Activated effector memory CD4-positive, alpha-beta T cell treated with Interleukin-2 at 50 U/mL for 16 hours (primary cell): ENCODE results near the gene POPDC3.
"Not testable (repeated sequence)": the region's sequence is repeated elsewhere in the genome, so short reads cannot be mapped to it uniquely, and the experiment has no call there.

Experiments
- DNase-seq: peaks from one replicate; pipeline ENCODE4 v3.0.0-alpha.2; 2020

Gene POPDC3

DNA sequence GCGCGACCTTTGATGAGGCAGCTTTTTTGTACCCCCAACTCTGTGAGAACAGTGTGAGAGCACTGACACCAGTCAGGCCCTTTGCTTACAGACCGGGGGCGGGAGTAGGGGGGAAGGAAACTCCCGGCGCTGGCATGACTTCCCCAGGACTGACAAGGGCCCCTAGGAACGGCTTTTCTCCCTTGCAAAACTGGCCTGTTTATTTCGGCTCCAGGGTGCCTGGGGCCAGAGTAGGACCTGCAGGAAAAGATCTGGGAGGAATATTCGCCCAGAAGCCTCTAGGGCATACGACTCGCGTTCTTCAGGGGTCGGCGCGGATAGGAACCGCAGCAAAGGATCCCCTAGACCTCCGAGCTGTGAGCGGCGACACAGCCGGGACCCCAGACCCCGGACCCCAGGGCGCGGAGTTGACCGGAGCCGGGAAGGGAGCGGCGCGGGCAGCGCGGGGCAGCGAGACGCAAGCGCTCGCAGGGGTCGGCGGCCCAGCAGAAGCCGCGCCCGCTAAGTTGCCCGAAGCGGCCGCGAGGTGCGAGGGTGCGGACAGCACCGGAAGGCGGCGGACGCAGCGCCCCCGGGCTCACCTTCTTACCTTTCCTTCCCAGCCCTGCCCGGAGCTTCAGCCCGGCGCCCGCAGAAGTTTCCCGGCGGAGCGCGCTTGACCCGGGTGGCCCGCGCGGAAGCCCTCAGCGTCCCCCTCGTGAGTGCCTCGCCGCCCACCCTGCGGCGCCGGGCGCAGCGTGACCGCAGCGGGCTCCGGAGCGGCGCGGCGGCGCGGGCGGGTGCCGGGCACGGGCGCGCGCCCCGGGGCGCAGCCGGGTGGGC is at the start of gene POPDC3:
POPDC3 (minus strand) TSS at position 771 of the 822 bp plus-strand sequence. CDS start 18,105 bp downstream, outside the sequence.
- DNase-seq: no peak

DNA sequence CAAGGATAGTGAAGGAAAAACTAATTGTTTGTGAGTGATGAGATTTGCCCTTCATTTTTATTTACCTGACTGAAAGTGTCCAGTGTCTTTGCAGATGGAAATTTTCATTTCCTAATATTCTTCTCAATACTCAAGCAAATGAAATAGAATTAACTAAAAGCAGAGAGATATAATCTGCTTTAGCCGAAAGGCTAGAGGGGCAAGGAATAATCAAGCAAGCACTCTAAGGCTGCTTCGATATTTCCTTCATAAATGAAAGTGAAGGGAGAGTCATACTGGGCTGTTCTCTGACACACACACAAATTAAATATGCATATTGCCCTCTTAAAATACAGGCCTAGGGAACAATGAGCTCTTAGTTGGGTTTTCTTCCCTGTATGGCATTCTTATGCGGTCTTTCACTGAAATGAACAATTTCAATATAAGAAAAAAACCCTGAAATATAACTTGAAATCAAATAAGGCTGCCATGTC is 47.5 kb upstream of the POPDC3 start:
- no peak for DNase-seq

- DNase-seq: no peak
Observed at GRCh38 chr6:105226598-105227294, 46.9 kb upstream of the POPDC3 start.

DNA sequence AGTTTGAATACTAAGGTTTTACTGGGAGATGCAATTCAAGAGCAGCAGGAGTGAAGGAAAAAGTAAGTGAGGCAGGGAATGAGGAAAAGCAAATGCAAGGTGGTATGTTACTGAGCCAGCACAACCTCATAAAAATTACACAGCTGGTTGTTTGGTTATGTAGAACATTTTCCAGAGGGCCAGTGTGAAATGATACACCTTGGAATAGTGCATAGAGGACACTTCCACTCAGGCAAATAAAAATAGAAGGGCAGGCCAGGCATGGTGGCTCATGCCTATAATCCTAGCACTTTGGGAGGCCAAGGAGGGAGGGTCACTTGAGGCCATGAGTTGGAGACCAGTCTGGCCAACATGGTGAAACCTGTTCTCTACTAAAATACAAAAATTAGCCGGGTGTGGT is 43.4 kb upstream of the POPDC3 start:
- no peak for DNase-seq

DNA sequence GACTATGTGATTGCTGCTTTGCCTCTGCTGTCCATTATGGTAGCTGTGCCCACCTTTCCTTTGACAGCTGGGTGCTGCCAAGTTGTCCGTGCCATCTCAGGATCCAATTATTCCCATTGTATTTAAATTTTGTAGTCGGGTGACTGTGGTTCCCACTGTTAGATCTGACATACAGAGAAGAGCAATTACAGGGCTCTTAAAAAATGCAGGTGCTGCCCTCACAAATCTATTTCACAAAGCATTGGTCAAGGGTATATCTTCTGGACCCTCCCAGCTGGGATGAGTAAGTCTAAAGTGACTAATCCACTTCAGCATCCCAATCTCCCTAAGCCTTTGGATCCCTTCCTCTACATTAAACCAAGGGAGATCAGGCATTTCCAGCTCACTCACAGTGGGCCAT is 41.4 kb upstream of the POPDC3 start:
- DNase-seq: not testable (repeated sequence)

GRCh38 chr6:105220186-105220585 is 40.4 kb upstream of the POPDC3 start:
- no peak for DNase-seq

DNA sequence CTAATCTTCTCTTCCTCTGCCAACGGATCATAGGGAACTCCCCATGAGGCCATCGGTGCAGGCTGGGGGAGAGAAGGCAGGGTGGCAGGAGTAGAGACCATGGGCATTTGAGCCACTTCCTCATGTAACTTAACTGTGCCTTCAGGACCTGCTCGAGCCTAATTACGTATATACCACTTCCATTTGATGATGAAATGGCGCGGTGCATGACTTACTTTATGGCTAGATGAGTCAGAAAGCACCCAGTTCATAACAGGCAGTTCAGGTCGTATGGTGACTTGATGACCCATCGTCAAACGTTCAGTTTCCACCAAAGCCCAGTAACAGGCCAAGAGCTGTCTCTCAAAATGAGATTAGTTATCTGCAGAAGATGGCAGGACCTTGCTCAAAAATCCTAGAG is 39.4 kb upstream of the POPDC3 start:
- DNase-seq: not testable (repeated sequence)

DNA sequence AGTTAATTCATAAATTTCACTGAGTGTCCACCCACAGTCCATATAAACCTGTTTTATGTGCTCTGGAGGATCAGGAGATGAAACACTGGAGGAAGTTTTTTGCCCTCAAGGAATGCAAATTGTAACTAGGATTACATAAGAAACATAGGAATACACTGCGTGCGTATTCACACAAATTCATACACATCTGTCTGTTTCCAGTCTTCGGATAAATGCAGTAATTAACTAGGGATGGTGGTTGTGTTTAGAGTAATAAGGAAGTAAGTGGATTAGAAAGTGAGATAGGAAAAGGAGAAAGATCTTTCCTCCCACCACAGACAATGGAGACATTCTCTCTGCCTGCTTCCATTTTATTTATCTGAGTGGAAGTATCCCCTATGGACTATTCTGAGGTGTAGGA is 35.7 kb upstream of the POPDC3 start:
- DNase-seq: no peak

DNA sequence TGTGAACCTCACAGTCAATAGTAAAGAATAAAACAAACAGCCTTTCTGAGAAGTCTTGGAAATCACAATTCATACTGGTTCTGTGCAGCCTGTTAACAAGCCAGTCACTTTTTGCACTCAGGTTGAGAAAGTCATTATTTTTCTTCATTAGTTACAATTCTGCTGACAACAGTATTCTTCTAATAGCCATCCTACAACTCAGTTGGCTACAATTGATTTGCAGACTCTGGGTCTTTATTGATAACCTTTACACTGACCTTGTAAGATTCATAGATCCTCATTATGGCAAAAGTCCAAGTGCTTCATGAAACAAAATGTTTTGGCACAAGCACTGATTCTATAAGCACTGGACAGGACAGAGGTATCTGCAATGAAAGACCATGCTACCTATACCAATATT is 34.9 kb upstream of the POPDC3 start:
- DNase-seq: no peak

- DNase-seq: no peak
Observed at GRCh38 chr6:105213272-105213671, 33.5 kb upstream of the POPDC3 start.

- no peak for DNase-seq
Observed at GRCh38 chr6:105212587-105212986, 32.8 kb upstream of the POPDC3 start.

DNA sequence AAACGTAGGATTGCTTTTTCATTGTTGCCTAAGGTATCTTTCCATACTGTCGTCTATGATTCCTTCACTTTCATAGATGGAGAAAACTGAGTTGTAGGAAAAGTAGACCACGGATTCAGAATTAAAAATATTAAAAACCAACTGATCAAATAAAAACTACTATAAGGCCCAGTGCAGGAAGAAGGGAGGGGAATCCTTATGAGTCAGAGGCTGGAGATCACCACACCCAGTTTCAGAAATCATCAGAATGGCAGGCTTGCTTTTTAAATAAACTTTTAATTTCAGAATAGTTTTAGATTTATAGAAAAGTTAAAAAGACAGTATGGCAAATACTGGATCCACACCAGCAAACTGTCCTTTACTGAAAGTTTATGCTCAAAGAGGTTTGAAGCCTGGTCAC is 32.0 kb upstream of the POPDC3 start:
- DNase-seq: no peak

DNA sequence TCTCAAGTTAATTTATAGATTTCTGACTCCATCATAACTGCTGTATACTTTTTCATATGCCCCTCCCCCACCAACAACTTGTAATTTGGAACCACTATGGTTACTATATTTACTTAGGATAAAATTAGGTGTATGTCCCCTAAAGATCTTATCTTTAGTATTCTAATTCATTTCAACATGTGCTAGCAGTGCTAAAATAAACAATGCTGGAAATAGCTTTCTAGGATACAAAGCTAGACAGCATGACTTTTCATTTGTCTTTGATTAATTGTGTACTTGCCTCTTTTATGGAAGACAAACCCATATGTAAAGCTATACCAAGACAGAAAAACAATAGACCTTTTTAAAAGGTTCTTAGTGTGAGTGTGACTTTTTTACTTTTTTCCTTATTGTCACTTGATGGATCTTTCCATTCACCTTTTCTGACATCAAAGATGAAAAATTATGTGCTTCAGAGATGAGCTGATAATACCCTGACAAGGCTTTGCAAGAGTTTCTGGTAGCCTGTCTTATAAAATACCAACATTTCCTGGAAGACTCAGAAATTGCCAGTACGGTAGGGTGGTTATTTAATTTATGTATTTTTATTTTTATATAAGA is 31.2 kb upstream of the POPDC3 start:
- no peak for DNase-seq

DNA sequence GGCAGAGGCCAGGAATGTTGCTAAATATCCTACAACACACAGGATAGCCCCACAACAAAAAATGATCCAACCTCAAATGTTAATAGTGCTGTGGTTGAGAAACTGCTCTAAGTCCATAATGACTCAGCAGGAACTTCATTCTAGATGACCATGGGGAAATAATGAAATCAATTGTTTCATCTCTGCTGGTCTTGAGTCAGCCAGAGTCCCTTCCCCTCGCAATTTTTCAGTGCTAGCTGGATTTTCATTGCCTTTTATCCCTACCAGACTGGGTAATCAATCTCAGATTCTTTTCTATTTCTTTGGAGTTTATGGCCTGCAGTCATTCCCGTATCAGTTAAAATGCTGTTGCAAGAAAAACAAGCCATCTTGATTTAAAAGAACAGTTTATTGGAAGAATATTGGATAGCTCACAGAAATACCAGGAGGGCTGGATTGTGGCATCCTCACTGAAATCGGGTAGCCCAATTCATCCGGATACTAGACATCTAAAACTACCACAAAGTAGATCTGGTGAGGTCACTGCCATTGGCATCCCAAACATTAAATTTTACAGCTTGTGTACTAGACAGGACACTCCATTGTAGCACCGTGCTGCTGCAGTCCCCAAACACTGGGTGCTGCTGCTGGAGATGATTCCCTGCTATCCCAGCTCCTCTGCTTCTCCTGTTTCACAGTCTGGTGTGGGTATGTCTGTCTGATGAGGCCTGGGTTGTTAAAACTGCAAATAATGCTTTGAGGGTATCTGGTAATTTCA is 30.3 kb upstream of the POPDC3 start:
- no peak for DNase-seq

GRCh38 chr6:105207524-105208269 is 27.9 kb upstream of the POPDC3 start:
- no peak for DNase-seq

- DNase-seq: no peak
Observed at GRCh38 chr6:105204768-105205167, 25.0 kb upstream of the POPDC3 start.

- DNase-seq: no peak
Observed at GRCh38 chr6:105204331-105204730, 24.5 kb upstream of the POPDC3 start.

DNA sequence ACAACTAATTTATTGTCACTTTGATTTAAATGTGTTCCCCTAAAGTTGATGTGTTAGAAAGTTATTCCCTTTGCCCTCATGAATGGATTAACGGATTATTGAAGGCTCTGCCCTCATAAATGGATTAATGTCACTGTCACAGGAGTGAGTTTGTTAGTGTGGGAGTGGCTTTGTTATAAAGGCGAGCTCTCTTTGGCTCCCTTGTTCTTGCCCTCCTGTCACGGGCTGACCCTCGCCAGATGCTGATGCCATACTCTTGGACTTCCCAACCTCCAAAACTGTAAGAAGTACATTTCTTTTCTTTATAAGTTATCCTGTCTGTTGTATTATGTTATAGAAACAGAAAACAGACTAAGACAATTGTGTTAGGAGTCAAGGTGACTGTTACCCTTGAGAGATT is 22.7 kb upstream of the POPDC3 start:
- DNase-seq: no peak

DNA sequence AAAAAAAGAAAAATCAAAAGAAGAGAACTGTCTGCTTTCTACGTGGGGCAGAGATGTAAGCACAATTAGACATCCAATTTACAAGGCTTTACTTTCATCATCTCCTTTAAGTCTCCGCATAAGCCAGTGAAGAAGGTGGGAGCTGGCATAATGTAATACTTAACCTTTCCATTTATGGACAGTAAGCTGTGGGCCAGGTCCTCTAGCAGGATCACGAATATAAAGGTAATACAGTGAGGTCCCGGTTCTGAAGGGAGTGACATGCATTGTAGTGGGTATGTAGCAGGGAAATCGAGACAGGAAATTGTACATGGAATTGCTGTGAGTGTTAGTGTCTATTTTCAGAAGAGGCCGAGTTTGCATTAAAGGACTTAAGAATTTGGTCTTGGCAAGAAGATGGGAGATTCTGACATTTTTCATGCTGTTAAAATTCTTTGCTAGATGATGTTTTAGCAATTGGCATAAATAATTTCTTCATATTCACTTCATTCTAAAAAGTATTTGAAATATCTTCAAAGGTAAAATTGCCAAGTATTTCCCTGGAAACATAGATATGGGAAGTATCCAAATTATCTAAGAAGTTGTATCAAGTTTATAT is 20.4 kb upstream of the POPDC3 start:
- DNase-seq: no peak

DNA sequence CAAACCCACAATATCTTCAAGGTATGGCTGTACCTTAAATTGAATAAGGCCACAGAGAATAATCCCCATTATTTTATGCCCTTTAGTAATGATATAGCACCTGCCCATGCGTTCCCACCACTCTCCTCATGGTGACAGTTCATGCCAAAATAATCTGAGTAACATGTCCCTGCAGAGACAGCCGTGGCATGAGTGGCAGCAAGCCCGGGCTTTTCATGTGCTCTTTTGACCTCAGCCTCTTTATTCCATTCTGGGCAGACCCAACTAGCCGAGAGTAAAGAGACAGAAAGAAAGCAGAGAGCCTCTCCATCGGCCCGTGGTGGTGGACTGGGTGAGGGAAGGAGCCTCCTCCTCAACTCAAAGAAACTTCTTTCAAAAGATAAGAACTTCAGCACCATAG is 19.9 kb upstream of the POPDC3 start:
- DNase-seq: no peak

DNA sequence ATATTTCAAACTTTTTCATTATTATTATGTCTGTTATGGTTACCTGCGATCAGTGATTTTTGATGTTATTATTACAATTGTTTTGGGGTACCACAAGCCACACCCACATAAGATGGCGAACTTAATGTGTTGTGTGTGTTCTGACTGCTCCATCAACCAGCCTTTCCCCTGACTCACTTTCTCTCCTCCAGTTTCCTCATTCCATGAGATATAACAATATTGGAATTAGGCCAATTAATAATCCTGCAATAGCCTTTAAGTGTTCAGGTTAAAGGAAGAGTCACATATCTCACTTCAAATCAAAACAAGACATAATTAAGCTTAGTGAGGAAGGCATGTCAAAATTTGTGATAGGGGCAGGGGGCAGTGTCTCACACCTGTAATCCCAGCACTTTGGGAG is 16.3 kb upstream of the POPDC3 start:
- no peak for DNase-seq

DNA sequence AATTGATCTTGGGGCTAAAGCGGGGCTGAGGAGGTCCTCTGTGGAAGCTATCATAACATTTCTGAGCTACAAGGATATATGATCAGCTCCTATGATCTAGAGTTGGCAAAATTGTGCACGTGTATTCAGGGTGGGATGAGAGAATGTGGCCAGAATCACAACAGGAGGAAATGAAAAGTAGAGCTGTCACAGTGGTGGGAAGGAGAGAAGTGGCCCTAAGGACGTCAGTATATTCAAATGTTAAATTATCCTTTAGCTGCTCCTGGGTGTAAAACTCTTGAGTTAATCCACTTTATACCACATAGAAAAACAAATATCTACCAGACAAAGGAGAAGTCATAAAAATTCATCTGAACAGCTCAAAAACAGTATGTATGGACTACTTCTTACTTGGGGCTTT is 14.8 kb upstream of the POPDC3 start:
- no peak for DNase-seq
